Measurements from ENCODE around the gene SCYGR6.

DNA sequence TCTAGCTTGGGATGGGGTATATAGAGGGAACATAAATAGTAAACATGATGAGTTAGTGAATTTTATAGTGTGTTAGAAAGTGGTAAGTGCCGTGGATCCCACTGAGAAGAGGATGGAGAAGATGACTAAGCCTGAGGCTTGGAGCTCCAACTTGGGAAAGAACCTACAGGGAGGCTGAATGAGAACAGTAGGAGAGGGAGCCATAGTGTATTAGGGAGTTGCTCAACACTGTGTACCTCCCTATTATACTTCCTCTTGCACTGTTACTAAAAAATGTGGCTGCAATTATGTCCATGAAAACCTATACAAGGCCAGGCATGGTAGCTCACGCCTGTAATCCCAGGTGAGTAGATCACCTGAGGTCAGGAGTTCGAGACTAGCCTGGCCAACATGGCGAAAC, 3.9 kb downstream of the SCYGR6 start:
- TF ChIP-seq POLR2AphosphoS5 (IDR thresholded peaks at IDR 0.05), result no peak
- TF ChIP-seq EP300 (IDR thresholded peaks at IDR 0.05), result no peak
- no peak for TF ChIP-seq CTCF (IDR thresholded peaks at IDR 0.05)
- no peak for TF ChIP-seq POLR2A (IDR thresholded peaks at IDR 0.05)
